ENCODE measurements around the gene ALOX12.

The ALOX12 gene

GRCh38 chr17:7020894-7021664 lies 25.2 kb downstream of the ALOX12 start:
- DNase-seq (ENCODE audit: low read depth), result no peak
- no peak overlapping the region for H3K4me3 ChIP-seq (ENCODE audit: low read depth, low read length)

- no peak for DNase-seq (ENCODE audit: low read depth)
- H3K4me3 ChIP-seq (ENCODE audit: low read depth, low read length), result peak overlapping the region; percentile 34
These were observed 26.3 kb downstream of the ALOX12 start for GRCh38 chr17:7021993-7022778.

- no peak for DNase-seq (ENCODE audit: low read depth)
- peak within 1 kb of the TSS; percentile 34 for H3K4me3 ChIP-seq (ENCODE audit: low read depth, low read length)
These were observed 27.1 kb downstream of the ALOX12 start, which contains the start of gene BCL6B for GRCh38 chr17:7022781-7023571. TSS of gene BCL6B (plus strand) at chr17:7023050. CDS start at chr17:7023672, 622 bp downstream.

GRCh38 chr17:7023576-7024401 lies 27.9 kb downstream of the ALOX12 start:
- peak; percentile 45 for DNase-seq (ENCODE audit: low read depth)
- H3K4me3 ChIP-seq (ENCODE audit: low read depth, low read length), result peak overlapping the region; percentile 21

GRCh38 chr17:7024402-7024785 lies 28.5 kb downstream of the ALOX12 start:
- no peak for DNase-seq (ENCODE audit: low read depth)
- H3K4me3 ChIP-seq (ENCODE audit: low read depth, low read length), result no peak overlapping the region

- DNase-seq (ENCODE audit: low read depth), result no peak
- no peak overlapping the region for H3K4me3 ChIP-seq (ENCODE audit: low read depth, low read length)
These were observed 29.4 kb downstream of the ALOX12 start for GRCh38 chr17:7025245-7025644.

GRCh38 chr17:7026471-7027115 lies 30.7 kb downstream of the ALOX12 start:
- no peak overlapping the region for H3K4me3 ChIP-seq (ENCODE audit: low read depth, low read length)
- DNase-seq (ENCODE audit: low read depth), result no peak

- no peak for DNase-seq (ENCODE audit: low read depth)
- H3K4me3 ChIP-seq (ENCODE audit: low read depth, low read length), result no peak overlapping the region
These were observed 31.5 kb downstream of the ALOX12 start for GRCh38 chr17:7027335-7027734.

- no peak for DNase-seq (ENCODE audit: low read depth)
- no peak overlapping the region for H3K4me3 ChIP-seq (ENCODE audit: low read depth, low read length)
These were observed 33.2 kb downstream of the ALOX12 start for GRCh38 chr17:7029096-7029495.

- H3K4me3 ChIP-seq (ENCODE audit: low read depth, low read length), result no peak overlapping the region
- DNase-seq (ENCODE audit: low read depth), result no peak
These were observed 33.8 kb downstream of the ALOX12 start for GRCh38 chr17:7029659-7030058.

- H3K4me3 ChIP-seq (ENCODE audit: low read depth, low read length), result peak overlapping the region; percentile 76
- no peak for DNase-seq (ENCODE audit: low read depth)
These were observed 39.2 kb downstream of the ALOX12 start for GRCh38 chr17:7034955-7035590.

GRCh38 chr17:7035591-7036368 lies 39.9 kb downstream of the ALOX12 start, which contains the start of gene SLC16A13:
TSS of gene SLC16A13 (plus strand) at chr17:7036015. CDS start at chr17:7036383, 368 bp downstream.
- DNase-seq (ENCODE audit: low read depth), result peak; percentile 80
- H3K4me3 ChIP-seq (ENCODE audit: low read depth, low read length), result peak within 1 kb of the TSS; percentile 76

GRCh38 chr17:7038025-7038862 lies 42.4 kb downstream of the ALOX12 start:
- no peak overlapping the region for H3K4me3 ChIP-seq (ENCODE audit: low read depth, low read length)
- no peak for DNase-seq (ENCODE audit: low read depth)

GRCh38 chr17:7039832-7040231 lies 44.0 kb downstream of the ALOX12 start:
- no peak overlapping the region for H3K4me3 ChIP-seq (ENCODE audit: low read depth, low read length)
- no peak for DNase-seq (ENCODE audit: low read depth)

- DNase-seq (ENCODE audit: low read depth), result no peak
- peak overlapping the region; percentile 15 for H3K4me3 ChIP-seq (ENCODE audit: low read depth, low read length)
These were observed 46.0 kb downstream of the ALOX12 start for GRCh38 chr17:7041607-7042500.

Measured in skeletal muscle cell (primary cell).